ENCODE data around the gene FAM9C. TPM values are rescaled to one million over a fixed set of nuclear protein-coding genes. Genes with fewer than 3 reads are reported as not detected.
"Not testable (repeated sequence)": the region's sequence is repeated elsewhere in the genome, so short reads cannot be mapped to it uniquely, and the experiment has no call there.

Gene FAM9C
- polyA plus RNA-seq, 1 donor from 2014 or later = not detected

DNA sequence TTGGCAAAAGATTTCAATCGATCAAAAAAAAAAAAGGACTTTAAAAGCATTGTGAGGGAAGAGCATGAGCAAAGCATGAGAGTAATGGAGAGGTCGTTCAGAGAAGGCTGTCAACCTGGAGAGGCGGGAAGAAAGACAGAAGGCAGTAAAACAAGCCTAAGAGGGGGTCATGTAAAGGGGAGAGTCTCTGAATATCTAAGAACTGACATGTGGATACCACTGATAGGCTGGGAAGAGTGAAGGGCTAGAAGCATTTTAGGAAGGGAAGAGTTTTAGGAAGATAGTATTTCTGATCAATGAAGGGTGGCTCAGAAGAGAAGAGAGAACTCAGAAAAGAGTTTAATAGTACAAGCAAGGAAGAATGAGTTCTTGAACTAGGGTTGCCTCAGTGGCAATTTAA is 7.5 kb downstream of the FAM9C start:
- peaks cover 0 to 5% (median 5%) of the 10 kb centered on the region in 3 donors for H3K4me1 Mint-ChIP-seq
- H3K9me3 Mint-ChIP-seq = peaks cover 0 to 4% (median 2%) of the 10 kb centered on the region in 3 donors
- H3K4me3 Mint-ChIP-seq = no peak overlapping the region
- H3K27me3 Mint-ChIP-seq = peaks cover 8% of the 10 kb centered on the region
- H3K27ac Mint-ChIP-seq = peak overlapping the region in 1 of 3 donors; percentile 27
- peaks cover 2% of the 10 kb centered on the region for H3K36me3 Mint-ChIP-seq

DNA sequence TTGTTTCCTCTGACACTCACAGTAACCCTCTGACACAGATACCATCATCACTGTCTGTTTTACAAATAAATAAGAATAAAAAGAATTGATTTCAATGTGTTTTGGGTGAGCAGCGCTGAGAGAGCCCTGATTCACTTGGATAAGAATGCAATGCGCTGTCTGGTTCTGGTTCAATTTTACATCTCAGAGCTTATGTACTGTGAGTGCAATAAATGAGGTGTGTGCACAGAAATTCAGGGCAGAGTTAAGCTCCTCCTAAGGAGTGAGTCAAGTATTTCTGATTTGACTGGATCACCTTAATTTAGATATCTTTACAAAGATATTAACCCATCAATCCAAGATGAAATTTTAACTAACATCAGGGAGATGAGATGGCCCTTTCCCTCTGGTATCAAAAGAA is 11.2 kb downstream of the FAM9C start:
- Mint-ChIP-seq H3K9me3 (peaks cover 0 to 4% (median 2%) of the 10 kb centered on the region in 3 donors), H3K4me1 (peaks cover 8 to 15% (median 14%) of the 10 kb centered on the region in 3 donors), H3K36me3 (peaks cover 2% of the 10 kb centered on the region), H3K4me3 (no peak overlapping the region), H3K27ac (no peak overlapping the region), H3K27me3 (peaks cover 23% of the 10 kb centered on the region)

DNA sequence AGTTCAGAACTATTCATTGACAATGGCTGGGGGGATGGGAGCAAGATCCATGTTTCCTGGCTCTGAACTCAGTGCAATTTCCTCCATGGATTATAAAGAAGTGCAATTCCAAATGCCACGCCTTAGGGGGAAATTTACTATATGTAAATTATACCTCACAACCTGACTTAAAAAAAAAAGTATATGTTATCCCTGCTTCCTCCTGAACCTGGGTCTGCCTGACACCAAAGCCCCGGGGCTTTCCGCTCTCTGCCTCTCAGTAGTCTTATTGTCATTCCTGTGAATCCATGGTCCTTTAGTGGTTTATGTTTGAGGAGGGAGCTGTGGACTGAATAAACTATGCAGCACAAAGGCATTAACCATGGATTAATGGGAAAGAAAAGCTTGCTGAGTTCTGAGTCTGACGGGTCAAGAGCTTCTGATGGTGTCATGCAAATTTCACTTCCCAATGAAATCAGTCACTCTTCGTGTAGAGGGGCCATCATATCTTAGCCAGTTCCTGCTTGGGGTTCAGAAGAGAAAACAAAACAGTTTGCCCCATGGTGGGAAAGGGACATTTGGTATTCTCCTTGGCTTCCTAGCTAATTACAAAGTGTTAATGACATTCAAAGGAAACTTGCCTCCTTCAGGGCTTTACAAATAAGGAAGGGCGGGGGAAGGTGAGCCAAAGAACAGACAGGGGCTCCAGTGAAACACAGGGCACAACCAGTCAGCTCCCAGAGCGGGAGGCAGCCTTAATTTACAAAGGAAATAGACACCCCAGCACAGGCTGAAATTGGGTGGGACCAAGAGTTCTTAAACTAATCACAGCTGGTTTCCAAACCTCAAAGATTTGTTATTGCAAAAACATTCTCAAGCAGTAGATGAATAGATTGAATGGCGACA is 14.3 kb downstream of the FAM9C start:
- Mint-ChIP-seq H3K9me3 (no peaks in the 10 kb centered on the region), H3K27me3 (peaks cover 22% of the 10 kb centered on the region), H3K36me3 (no peaks in the 10 kb centered on the region), H3K4me1 (peaks cover 13 to 34% (median 28%) of the 10 kb centered on the region in 3 donors), H3K27ac (no peak overlapping the region), H3K4me3 (peak overlapping the region in 2 of 4 donors; percentile 41 to 88)

DNA sequence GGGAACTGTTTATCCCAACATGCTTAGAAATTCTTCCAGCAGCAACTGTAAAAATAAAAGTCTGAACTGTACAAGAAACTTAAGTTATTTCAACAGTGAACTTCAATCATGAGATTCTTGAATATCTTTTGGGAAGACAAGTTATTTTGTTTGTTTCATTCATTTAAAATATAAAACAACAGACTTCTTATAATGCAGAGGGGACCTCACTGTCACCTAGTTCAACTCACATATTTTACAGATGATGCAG is 14.9 kb downstream of the FAM9C start:
- no peak overlapping the region for H3K4me3 Mint-ChIP-seq
- H3K27me3 Mint-ChIP-seq = peaks cover 25% of the 10 kb centered on the region
- no peaks in the 10 kb centered on the region for H3K9me3 Mint-ChIP-seq
- H3K4me1 Mint-ChIP-seq = peaks cover 16 to 34% (median 33%) of the 10 kb centered on the region in 3 donors
- H3K27ac Mint-ChIP-seq = no peak overlapping the region
- no peaks in the 10 kb centered on the region for H3K36me3 Mint-ChIP-seq

DNA sequence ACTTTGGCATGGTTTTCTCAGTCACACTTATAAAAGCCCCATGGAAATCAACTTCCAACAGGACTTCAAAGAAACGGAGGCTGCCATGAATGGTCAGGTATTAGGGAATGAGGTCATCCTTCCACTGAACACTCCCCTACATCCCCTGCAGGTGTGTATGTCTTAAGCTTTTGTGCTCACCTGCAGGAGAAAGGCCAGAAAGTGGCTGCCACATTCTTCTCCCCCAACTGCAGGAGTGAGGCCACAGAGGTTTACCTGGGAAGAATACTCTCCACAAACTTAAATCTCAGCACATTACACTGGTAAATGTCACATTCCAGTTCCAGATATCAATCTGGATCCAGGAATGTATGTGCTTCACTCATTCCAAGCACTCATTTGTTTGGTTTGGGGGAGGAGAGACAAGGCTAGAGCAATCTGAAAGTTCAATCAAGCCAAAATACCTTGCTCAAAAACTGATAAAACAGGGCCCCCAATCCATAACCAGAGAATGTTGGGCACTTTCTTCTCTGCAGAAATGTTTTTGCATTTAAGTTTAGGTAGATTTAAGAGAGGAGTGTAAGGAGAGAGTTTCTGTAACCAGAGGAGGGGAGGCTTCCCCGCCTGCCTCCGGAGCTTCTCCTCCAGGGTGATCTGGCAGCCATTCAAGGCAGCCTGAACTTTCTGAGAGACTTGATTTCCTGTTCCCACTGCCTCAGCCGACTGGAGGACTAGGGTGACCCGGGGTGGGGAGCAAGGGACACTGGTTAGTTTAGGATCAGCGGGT is 15.4 kb downstream of the FAM9C start:
- Mint-ChIP-seq H3K36me3 (no peaks in the 10 kb centered on the region), H3K9me3 (no peaks in the 10 kb centered on the region), H3K27ac (no peak overlapping the region), H3K4me3 (no peak overlapping the region), H3K4me1 (peaks cover 16 to 36% (median 34%) of the 10 kb centered on the region in 3 donors), H3K27me3 (peaks cover 24% of the 10 kb centered on the region)

DNA sequence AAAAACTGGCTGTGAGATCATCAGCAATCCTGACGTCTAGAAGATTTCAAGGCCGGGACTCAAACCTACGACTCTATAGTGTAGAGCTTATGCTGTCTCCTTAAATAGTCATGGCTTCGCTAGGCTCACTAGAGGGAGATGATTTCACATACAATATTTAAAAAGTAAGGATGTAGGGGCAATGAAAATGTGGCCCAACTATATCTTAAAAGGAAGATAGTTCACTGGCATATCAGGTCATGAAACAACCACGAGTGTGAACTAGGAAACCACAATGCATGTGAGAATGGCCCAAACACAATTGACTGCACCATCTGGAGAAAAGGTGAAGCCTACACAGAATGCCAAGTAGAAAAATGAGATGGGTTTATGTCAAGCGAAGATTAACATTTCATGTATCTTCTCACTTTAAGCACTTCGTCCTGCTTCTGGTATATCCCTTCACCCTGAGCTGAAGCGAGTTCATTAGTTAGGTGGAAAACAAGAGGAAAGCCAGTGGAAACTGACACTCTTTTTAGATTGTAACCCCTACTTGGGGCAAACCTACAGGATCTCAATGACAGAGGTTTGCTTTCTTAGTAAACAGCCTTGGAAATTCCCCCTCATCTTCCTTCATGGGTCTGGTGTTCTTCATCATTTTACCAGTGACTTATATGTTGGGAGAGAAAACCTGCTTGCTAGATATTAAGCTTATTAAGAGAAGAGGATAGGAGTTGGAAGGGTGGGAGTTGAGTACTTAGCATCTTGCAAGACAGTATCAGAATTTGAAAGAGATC is 17.4 kb downstream of the FAM9C start:
- H3K27ac Mint-ChIP-seq = no peak overlapping the region
- no peaks in the 10 kb centered on the region for H3K36me3 Mint-ChIP-seq
- no peaks in the 10 kb centered on the region for H3K9me3 Mint-ChIP-seq
- H3K4me3 Mint-ChIP-seq = no peak overlapping the region
- peaks cover 34% of the 10 kb centered on the region for H3K27me3 Mint-ChIP-seq
- H3K4me1 Mint-ChIP-seq = peaks cover 19 to 45% (median 42%) of the 10 kb centered on the region in 3 donors

DNA sequence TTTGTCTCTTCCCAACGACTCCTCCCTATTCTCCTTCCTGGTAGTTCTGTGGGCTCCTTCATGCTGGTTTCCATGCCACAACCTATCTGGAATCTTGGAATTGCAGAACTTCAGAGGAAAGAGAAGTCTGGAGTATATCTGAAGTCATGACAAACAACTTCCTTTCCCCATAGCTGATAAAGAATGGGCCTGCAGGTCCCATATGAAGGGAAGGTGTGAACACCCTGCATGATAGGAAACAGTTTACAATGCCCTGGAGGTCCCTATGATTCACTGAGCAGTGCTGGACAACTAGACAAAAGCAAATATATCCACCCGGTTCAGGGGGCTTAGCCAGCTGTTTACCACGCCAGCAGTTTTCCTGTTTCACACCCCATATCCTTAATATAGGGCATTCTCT is 19.4 kb downstream of the FAM9C start:
- H3K4me1 Mint-ChIP-seq = peaks cover 12 to 39% (median 34%) of the 10 kb centered on the region in 3 donors
- no peaks in the 10 kb centered on the region for H3K9me3 Mint-ChIP-seq
- H3K36me3 Mint-ChIP-seq = no peaks in the 10 kb centered on the region
- no peak overlapping the region for H3K27ac Mint-ChIP-seq
- H3K27me3 Mint-ChIP-seq = peaks cover 25% of the 10 kb centered on the region
- H3K4me3 Mint-ChIP-seq = no peak overlapping the region

DNA sequence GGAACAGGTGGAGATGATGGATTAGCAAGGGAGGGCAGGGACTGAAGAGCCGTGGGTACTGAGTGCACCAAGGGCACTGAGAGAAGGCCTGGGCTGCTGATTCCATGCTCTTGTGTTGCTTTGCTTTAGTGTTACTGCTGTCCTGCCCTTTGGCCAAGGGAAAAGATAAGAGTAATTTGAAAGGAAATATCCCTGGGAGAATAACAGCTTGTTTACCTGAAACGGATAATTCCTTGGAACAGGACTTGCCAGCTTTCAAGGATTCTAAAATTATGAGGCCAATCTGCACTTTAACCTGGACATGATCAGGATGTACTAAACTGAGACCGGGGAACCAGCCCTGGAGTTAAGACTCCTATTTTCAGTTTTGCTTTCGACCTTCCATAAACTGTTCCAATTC is 20.4 kb downstream of the FAM9C start:
- Mint-ChIP-seq H3K36me3 (no peaks in the 10 kb centered on the region), H3K4me3 (no peak overlapping the region), H3K9me3 (no peaks in the 10 kb centered on the region), H3K4me1 (peaks cover 10 to 37% (median 30%) of the 10 kb centered on the region in 3 donors), H3K27me3 (peaks cover 20% of the 10 kb centered on the region), H3K27ac (no peak overlapping the region)

DNA sequence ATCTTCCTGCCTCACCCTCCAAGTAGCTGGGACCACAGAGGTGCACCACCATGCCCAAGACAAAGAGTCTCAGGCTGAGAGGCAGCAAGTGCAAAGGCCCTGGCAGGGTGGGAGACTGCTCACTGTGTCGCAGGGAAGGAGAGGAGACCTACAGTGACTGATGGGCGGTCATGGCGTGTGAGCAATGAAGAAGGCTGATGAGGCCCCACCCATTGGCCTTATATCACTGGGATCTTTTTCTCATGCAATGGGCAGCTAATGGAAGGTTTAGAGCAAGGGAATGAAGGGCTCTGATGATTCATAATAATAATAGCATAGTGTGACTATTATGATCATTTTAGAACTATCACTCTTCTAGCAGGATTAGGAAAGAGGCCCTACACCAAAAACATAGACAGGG is 20.9 kb downstream of the FAM9C start:
- Mint-ChIP-seq H3K4me1 (peaks cover 10 to 37% (median 30%) of the 10 kb centered on the region in 3 donors), H3K27me3 (peaks cover 20% of the 10 kb centered on the region), H3K9me3 (no peaks in the 10 kb centered on the region), H3K4me3 (no peak overlapping the region), H3K27ac (no peak overlapping the region), H3K36me3 (no peaks in the 10 kb centered on the region)

DNA sequence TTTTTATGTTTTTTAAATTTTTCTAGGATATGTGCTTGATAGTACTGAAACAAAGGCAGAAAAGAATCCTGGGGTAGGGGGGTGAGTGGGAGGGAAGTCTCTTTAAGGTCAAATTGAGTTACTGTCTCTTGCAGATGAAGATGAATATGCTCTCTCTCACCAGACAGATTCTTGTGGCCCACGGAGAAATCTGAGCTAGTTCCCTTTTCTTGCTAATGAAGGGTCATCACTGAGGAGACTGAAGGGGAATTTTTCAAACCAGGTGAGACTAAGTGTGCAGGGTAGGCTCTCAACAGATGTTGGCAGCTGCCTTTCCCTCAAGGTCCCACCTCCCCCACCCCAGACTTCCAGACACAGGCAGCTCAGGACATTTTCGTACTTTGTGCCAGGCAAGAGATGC is 21.5 kb downstream of the FAM9C start:
- H3K36me3 Mint-ChIP-seq = no peaks in the 10 kb centered on the region
- H3K4me3 Mint-ChIP-seq = peak overlapping the region in 2 of 4 donors; percentile 70 to 78
- peaks cover 10 to 39% (median 29%) of the 10 kb centered on the region in 3 donors for H3K4me1 Mint-ChIP-seq
- no peaks in the 10 kb centered on the region for H3K9me3 Mint-ChIP-seq
- H3K27ac Mint-ChIP-seq = peak overlapping the region in 2 of 3 donors; percentile 23 to 78
- peaks cover 21% of the 10 kb centered on the region for H3K27me3 Mint-ChIP-seq

DNA sequence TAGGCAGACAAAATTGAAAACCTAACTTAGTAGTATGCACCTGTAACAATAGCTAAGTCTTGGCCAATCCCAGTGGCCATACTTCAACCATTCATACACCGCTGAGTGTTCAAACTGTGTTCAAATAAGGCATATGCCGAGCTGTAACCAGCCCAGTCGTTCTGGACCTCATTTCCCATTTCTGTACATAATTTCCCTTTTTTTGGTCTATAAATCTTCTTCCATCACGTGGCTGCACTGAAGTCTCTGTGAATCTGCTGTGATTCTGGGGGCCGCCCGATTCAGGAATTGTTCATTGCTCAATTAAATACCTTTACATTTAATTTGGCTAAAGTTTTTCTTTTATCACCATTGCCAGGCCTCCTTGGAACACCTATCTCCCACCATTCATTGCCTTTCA is 27.7 kb downstream of the FAM9C start:
- Mint-ChIP-seq H3K4me3 (peak overlapping the region in 2 of 4 donors; percentile 47 to 73), H3K27me3 (peaks cover 13% of the 10 kb centered on the region), H3K4me1 (peaks cover 31 to 40% (median 35%) of the 10 kb centered on the region in 3 donors)
- not testable (repeated sequence) for H3K9me3 Mint-ChIP-seq, H3K27ac Mint-ChIP-seq, H3K36me3 Mint-ChIP-seq

DNA sequence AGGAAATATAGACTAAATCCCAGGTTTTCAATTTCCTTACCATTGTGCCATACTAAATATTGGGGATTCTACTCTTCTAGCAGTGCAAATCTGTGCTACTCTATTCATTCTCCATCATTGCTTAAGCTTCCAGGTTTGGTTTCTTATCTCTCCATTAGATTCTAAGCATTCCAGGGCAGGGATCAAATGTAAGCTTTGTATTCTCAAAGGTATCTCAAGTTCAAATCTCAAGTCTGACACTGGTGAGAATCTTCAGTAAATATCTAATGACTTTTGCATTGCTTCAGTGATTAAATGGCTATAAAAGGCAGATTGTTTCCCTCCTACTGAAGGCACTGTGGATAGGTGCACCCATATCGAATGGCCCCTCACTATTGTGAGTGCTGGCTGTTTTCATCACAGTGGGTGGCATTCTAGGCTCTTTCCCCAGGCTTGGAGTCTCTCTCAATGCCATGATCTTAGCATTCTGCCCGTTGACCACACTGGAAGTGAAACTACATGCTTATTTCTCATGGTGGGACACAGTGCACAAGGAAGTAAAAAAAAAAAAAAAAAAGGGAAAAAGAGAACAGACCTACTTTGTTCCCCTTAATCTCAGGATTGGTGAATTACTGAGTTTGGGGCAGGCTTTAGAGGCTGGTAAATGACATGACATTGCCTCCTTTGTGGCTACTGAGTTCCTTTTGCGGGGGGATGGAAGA is 28.7 kb downstream of the FAM9C start:
- H3K9me3 Mint-ChIP-seq = no peaks in the 10 kb centered on the region
- H3K27me3 Mint-ChIP-seq = peaks cover 16% of the 10 kb centered on the region
- no peak overlapping the region for H3K4me3 Mint-ChIP-seq
- H3K36me3 Mint-ChIP-seq = no peaks in the 10 kb centered on the region
- peak overlapping the region in 1 of 3 donors; percentile 47 for H3K27ac Mint-ChIP-seq
- peaks cover 31 to 42% (median 41%) of the 10 kb centered on the region in 3 donors for H3K4me1 Mint-ChIP-seq

DNA sequence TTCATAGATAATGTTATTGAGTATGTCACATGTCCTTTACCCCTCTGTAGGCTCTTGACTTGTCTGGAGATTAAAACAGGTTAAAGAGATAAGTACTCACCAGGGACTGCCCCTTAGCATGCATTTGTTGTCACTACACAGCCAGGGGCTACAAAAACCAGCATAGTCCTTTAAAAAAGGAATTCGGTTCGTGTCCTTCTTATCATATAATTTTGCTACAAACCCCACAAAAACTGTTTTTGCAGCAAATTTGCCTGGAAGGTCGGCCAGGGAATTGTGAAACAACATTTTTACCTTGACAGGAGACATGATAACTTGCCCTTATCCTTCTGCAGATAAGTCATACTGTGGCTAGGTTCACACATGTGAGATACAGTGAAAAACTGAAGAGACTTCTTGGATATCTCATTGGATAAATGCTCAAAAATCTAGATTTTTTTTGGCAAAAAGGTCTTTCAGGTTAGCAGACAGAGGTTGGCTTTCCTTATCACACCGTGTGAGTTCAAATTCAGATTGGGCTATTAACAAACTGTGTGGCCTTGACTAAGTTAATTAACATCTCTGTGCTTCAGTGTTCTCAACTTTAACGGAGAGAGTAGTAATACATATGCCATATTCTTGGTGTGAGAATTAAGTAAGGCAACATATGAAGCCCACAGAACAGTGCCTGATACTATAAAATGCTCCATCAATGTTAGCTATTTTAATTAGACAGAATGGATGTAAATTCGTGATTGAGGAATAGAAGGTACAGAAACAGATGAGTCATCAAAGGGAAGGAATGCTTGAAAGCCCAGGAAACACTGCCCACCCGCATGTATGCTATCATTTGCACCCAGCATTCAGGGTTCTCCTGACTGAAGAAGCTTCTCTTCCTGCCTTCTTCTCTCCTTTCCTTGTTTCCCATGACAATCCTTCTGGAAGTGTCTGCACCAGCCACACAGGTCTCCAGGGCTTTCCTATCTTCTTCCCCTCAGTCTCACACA is 30.0 kb downstream of the FAM9C start:
- Mint-ChIP-seq H3K27ac (peak overlapping the region; percentile 69 to 86 (median 79)), H3K27me3 (peaks cover 19% of the 10 kb centered on the region), H3K4me1 (peaks cover 34 to 48% (median 42%) of the 10 kb centered on the region in 3 donors), H3K9me3 (no peaks in the 10 kb centered on the region), H3K4me3 (peak overlapping the region in 3 of 4 donors; percentile 57 to 66 (median 60)), H3K36me3 (no peaks in the 10 kb centered on the region)
